Measurements from ENCODE around the gene MTA2.
A peak's percentile ranks its signal among the peaks of the same experiment; 100 is the strongest.

MTA2 gene

DNA sequence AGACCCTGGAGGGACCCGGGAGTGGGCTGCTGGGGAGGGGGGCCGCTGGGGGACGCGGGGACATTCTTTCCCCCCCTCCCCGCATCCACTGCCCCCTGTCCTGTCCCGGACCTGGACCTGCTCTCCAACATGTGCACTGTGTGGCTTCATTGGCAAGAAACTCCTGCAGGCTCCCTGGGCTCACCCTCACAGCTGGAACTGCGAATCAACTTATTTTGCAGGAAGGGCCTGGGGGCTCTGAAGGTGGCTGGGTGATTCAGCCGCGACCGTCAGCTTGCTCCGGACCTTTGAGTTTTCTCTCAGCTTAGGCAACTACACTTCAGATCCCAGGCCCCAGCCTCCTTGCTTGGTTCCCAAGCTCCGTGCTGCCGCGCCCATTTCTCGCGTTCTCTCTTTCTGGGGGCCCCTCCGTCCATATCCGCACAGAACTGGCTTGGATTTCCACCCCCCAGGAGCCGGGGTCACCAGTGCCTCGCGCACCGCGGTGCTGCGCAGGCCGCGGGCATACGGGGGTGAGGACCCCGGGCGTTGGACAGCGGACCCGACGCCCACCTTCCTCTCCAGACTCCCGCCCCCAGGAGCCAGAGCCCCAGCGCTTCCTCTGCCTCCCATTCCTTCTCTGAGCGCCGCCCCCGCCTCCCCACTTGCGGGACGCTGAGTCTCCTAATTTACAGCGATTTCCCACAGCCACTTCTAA, 54.6 kb downstream of the MTA2 start:
- no peaks in the 10 kb centered on the region for H3K9me3 Mint-ChIP-seq
- peaks cover 9 to 18% of the 10 kb centered on the region in 2 donors for H3K36me3 Mint-ChIP-seq
- no peaks in the 10 kb centered on the region for H3K27me3 Mint-ChIP-seq
- peak overlapping the region; percentile 72 to 97 for H3K4me3 Mint-ChIP-seq
- peak overlapping the region; percentile 33 for H3K27ac Mint-ChIP-seq
- ATAC-seq (replicated peaks) (no peak), DNase-seq (no peak)
- peaks cover 63 to 72% of the 10 kb centered on the region in 2 donors for H3K4me1 Mint-ChIP-seq

GRCh38 chr11:62546244-62546928, 55.3 kb downstream of the MTA2 start, which contains the start of gene AHNAK:
TSS of gene AHNAK (minus strand) at chr11:62546806. CDS start at chr11:62536098, 10,708 bp downstream.
- DNase-seq, result no peak
- Mint-ChIP-seq H3K27me3 (no peaks in the 10 kb centered on the region), H3K9me3 (no peaks in the 10 kb centered on the region), H3K4me1 (peaks cover 63 to 73% of the 10 kb centered on the region in 2 donors), H3K4me3 (peak within 1 kb of the TSS; percentile 97 to 98), H3K36me3 (peaks cover 9 to 18% of the 10 kb centered on the region in 2 donors), H3K27ac (peak within 1 kb of the TSS; percentile 92)
- peak; percentile 57 to 67 for ATAC-seq (replicated peaks)

GRCh38 chr11:62545437-62546243, 56.0 kb downstream of the MTA2 start:
- Mint-ChIP-seq H3K9me3 (no peaks in the 10 kb centered on the region), H3K36me3 (peaks cover 9 to 18% of the 10 kb centered on the region in 2 donors), H3K4me1 (peaks cover 63 to 73% of the 10 kb centered on the region in 2 donors), H3K4me3 (peak overlapping the region; percentile 97 to 98), H3K27ac (peak overlapping the region; percentile 92), H3K27me3 (no peaks in the 10 kb centered on the region)
- ATAC-seq (replicated peaks), result peak; percentile 17 to 21
- DNase-seq, result no peak

DNA sequence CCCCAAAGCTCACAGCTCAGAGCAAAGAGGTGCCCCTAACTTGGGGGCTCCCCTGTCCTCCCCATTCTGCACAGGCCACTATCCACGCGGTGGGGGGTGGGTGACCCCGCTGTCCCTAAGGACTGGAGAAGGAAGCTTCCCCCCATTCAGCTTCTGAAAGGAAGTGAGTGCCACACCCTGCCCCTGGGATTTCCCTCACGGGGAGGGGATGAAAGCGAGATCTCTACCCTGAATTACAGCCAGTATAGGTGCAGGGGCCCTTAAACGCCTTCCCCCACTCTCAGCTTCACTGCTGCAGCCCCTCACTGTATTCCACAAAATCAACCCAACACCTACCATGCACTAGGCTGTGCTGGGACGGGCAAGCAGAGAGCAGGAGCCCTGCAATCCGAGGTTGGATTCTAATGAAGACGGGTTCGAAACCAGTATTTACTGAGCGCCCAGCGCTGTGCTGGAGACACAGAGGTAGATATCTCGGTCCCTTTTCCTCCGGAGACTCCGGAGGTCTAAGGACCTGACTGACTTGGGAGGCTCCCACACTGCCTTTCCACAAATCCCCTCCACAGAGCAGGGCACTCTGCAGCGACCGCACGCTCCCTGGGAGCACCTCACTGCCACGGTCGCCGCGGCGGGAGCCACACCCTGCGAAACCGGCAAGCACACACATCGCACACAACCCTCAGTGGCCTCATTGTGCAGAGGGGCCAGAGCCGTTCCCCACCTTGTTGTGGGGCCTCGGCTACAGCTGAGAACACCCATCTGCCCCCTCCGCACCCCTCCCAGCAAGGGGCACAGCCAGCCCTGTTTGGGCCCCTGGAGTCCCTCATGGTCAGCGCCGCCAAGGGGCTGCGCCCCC, 56.9 kb downstream of the MTA2 start:
- no peaks in the 10 kb centered on the region for H3K27me3 Mint-ChIP-seq
- H3K36me3 Mint-ChIP-seq, result peaks cover 9 to 18% of the 10 kb centered on the region in 2 donors
- ATAC-seq (replicated peaks), result no peak
- H3K4me1 Mint-ChIP-seq, result peaks cover 61 to 68% of the 10 kb centered on the region in 2 donors
- DNase-seq, result no peak
- H3K9me3 Mint-ChIP-seq, result no peaks in the 10 kb centered on the region
- H3K27ac Mint-ChIP-seq, result peak overlapping the region; percentile 92
- peak overlapping the region; percentile 97 to 98 for H3K4me3 Mint-ChIP-seq

- DNase-seq, result no peak
Measured at GRCh38 chr11:62543680-62544444, 57.8 kb downstream of the MTA2 start.

More at GRCh38 chr11:62543680-62544444, 57.8 kb downstream of the MTA2 start:
- no peak for ATAC-seq (replicated peaks)
- peaks cover 61 to 73% of the 10 kb centered on the region in 2 donors for H3K4me1 Mint-ChIP-seq
- H3K4me3 Mint-ChIP-seq, result peak overlapping the region; percentile 97 to 98
- no peaks in the 10 kb centered on the region for H3K27me3 Mint-ChIP-seq
- H3K36me3 Mint-ChIP-seq, result peaks cover 9 to 18% of the 10 kb centered on the region in 2 donors
- H3K27ac Mint-ChIP-seq, result peak overlapping the region; percentile 92
- H3K9me3 Mint-ChIP-seq, result no peaks in the 10 kb centered on the region

All from stimulated activated naive B cell treated with anti-CD40 and anti-IgM and Interleukin-4, amounts not matched to agents 10 μg/mL and 1 μg/mL and 100 μg/mL, for 72 hours (primary cell).